ENCODE measurements around the gene FTO.

GRCh38 chr16:54066451-54067105, 362.6 kb downstream of the FTO start:
- TF ChIP-seq CTCF (IDR thresholded peaks at IDR 0.05; ENCODE audit: insufficient read depth, low read length, poor library complexity, severe bottlenecking) (no peak), EZH2phosphoT487 (conservative IDR thresholded peaks at IDR 0.05; ENCODE audit: low read length) (no peak)
